Left lung (tissue), 10 donors: Measurements from ENCODE around the gene TRAF2. TPM values are rescaled to one million over a fixed set of nuclear protein-coding genes. Genes with fewer than 3 reads are reported as not detected.
"Not testable (repeated sequence)": the region's sequence is repeated elsewhere in the genome, so short reads cannot be mapped to it uniquely, and the experiment has no call there.

Source experiments
- ATAC-seq: fragments of 200-7000 bp; cut with Tn5 transposase; one replicate; pipeline ENCODE4 v1.9.1; 2020; ENCODE audit warnings: moderate library complexity
- DNase-seq, 4 donors: peaks; one replicate each; pipeline ENCODE4 v3.0.0-alpha.2; 2013 to 2020
- H3K27ac ChIP-seq, 2 donors: fragments of 200-600 bp; sonication (generic) in 1 of 2; one replicate each; pipeline versions ENCODE4 v1.5.0 to v1.8.0; 2020 to 2021
- H3K27me3 ChIP-seq, 2 donors: fragments of 200-600 bp; sonication (generic) in 1 of 2; one replicate each; pipeline versions ENCODE4 v1.5.0 to v1.8.0; 2020 to 2021
- H3K36me3 ChIP-seq, 2 donors: fragments of 200-600 bp; sonication (generic) in 1 of 2; one replicate each; pipeline versions ENCODE4 v1.5.0 to v1.8.0; 2020 to 2021
- H3K4me1 ChIP-seq, 2 donors: fragments of 200-600 bp; one replicate each; pipeline ENCODE4 v1.8.0; 2021
- H3K4me3 ChIP-seq, 2 donors: fragments of 200-600 bp; sonication (generic) in 1 of 2; one replicate each; pipeline versions ENCODE4 v1.5.0 to v1.8.0; 2020 to 2021; ENCODE audit warnings: mild to moderate bottlenecking in 1 of 2
- H3K9me3 ChIP-seq, 2 donors: fragments of 200-600 bp; sonication (generic) in 1 of 2; one replicate each; pipeline versions ENCODE4 v1.5.0 to v1.8.0; 2020 to 2021
- intact Hi-C, 2 donors: fragments of 100-400 bp; cut with DNase I; formaldehyde crosslinking; loops; one replicate each; pipeline versions ENCODE4 v1.11.2 to v1.14.2; 2022
- polyA plus RNA-seq, 6 donors: library from polyadenylated mRNA; unstranded; fragments of 120-200 nt; gene quantifications; one replicate each; pipeline ENCODE4 v1.2.1, GENCODE V29; 2013; ENCODE audit not compliant: insufficient read length in 6 of 6
- total RNA-seq, 2 donors: library from RNA; stranded (reverse); fragmentation: NEBNext Ultra II Directional; extraction: Animal tissue kit (Norgen Biotek cat#: 25700); gene quantifications; one replicate each; pipeline ENCODE4 v1.2.1, GENCODE V29; 2021
- TF ChIP-seq, protein P1 (sequence below), 2 donors: fragments of 200-600 bp; sonication (generic) in 1 of 2; IDR thresholded peaks; one replicate each; pipeline versions ENCODE4 v1.5.0 to v1.8.0; 2021; ENCODE audit warnings: antibody characterized with exemption in 2 of 2
- donor health status: DM: no; HTN: yes; CAD: no.
- donor health status: DM: no; HTN: no; CAD: no.

Gene TRAF2
- total and polyA plus RNA-seq, 8 donors = 12.4 to 22.4 (median 15.9) TPM

DNA sequence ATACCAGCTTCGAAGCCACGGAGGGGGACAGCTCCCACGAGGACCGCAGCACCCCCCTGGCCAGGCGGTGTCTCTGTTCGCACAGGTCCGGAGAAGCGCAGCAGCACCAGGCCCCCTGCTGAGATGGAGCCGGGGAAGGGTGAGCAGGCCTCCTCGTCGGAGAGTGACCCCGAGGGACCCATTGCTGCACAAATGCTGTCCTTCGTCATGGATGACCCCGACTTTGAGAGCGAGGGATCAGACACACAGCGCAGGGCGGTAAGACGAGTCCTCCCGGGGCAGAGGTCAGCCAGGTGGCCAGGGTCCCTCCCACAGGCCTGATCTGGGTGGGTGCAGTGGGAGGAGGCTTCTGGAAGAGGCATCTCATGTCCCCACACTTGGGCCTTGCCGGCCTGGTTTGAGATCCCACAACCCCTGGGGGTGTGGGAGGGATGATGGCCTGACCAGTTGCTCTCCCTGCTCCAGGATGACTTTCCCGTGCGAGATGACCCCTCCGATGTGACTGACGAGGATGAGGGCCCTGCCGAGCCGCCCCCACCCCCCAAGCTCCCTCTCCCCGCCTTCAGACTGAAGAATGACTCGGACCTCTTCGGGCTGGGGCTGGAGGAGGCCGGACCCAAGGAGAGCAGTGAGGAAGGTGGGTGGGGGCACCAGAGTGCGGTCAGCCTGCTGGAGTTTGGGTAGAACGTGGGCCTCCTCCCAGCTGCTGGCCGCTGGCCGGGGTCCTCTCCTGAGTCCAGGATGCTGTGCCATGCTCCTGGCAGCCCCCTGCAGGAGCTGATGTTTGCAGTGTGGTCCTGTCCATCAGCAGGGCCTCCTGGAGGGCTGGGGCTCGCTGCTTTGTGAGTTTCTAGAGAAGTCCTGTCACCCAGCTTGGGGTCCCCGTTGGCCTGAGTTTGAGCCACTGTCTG is 46.8 kb upstream of the TRAF2 start:
- ATAC-seq (no peak), DNase-seq (no peak)
- Histone ChIP-seq H3K9me3 (no peaks in the 10 kb centered on the region), H3K27me3 (peaks cover 12 to 21% of the 10 kb centered on the region in 2 donors), H3K36me3 (peaks cover 0 to 63% of the 10 kb centered on the region in 2 donors), H3K4me3 (no peak overlapping the region), H3K27ac (no peak overlapping the region), H3K4me1 (peaks cover 21 to 32% of the 10 kb centered on the region in 2 donors)
- TF ChIP-seq, protein P1, sequence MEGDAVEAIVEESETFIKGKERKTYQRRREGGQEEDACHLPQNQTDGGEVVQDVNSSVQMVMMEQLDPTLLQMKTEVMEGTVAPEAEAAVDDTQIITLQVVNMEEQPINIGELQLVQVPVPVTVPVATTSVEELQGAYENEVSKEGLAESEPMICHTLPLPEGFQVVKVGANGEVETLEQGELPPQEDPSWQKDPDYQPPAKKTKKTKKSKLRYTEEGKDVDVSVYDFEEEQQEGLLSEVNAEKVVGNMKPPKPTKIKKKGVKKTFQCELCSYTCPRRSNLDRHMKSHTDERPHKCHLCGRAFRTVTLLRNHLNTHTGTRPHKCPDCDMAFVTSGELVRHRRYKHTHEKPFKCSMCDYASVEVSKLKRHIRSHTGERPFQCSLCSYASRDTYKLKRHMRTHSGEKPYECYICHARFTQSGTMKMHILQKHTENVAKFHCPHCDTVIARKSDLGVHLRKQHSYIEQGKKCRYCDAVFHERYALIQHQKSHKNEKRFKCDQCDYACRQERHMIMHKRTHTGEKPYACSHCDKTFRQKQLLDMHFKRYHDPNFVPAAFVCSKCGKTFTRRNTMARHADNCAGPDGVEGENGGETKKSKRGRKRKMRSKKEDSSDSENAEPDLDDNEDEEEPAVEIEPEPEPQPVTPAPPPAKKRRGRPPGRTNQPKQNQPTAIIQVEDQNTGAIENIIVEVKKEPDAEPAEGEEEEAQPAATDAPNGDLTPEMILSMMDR (IDR thresholded peaks at IDR 0.05) = no peak
- intact Hi-C loops = no loop called here

DNA sequence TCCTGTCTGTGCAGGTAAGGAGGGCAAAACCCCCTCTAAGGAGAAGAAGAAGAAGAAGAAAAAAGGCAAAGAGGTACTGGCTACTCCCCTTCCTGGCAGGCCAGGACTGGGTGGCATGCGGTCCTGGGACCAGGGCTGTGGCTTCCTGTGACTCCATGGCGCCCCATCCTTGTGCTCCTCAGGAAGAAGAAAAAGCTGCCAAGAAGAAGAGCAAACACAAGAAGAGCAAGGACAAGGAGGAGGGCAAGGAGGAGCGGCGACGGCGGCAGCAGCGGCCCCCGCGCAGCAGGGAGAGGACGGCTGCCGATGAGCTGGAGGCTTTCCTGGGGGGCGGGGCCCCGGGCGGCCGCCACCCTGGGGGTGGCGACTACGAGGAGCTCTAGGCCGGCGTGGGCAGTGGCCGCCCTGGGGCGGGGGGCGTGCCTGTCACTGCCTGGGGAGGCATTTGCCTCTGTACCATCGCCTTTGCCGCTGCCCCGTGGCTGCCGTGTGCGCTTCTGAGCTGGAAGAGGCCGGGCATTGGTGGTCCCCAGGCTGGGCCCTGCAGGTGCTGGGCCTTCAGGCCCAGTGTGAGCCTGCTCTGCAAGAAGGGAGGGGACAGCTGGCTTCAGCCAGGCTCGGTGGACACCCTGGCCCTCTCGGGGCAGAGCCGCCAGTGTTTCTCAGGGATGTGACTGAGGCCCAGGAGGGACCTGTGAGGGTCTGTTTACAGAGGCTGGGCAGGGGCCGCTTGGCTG is 46.0 kb upstream of the TRAF2 start:
- no peak for DNase-seq
- H3K4me3 ChIP-seq = no peak overlapping the region
- TF ChIP-seq, protein P1 (IDR thresholded peaks at IDR 0.05) = no peak
- no peak overlapping the region for H3K27ac ChIP-seq
- peaks cover 0 to 58% of the 10 kb centered on the region in 2 donors for H3K36me3 ChIP-seq
- intact Hi-C loops = no loop called here
- H3K9me3 ChIP-seq = no peaks in the 10 kb centered on the region
- H3K4me1 ChIP-seq = peaks cover 21 to 32% of the 10 kb centered on the region in 2 donors
- ATAC-seq = no peak
- H3K27me3 ChIP-seq = peaks cover 16 to 28% of the 10 kb centered on the region in 2 donors

- H3K27ac ChIP-seq = no peak overlapping the region
- peaks cover 21 to 38% of the 10 kb centered on the region in 2 donors for H3K4me1 ChIP-seq
- H3K4me3 ChIP-seq = no peak overlapping the region
- H3K27me3 ChIP-seq = peaks cover 22 to 35% of the 10 kb centered on the region in 2 donors
- TF ChIP-seq, protein P1 (IDR thresholded peaks at IDR 0.05) = no peak
- intact Hi-C loops = no loop called here
- ATAC-seq (peak; percentile 33), DNase-seq (peak in 1 of 4 donors; percentile 62)
- no peaks in the 10 kb centered on the region for H3K9me3 ChIP-seq
- H3K36me3 ChIP-seq = peaks cover 0 to 50% of the 10 kb centered on the region in 2 donors
These were observed 45.3 kb upstream of the TRAF2 start for GRCh38 chr9:136840877-136841645.

DNA sequence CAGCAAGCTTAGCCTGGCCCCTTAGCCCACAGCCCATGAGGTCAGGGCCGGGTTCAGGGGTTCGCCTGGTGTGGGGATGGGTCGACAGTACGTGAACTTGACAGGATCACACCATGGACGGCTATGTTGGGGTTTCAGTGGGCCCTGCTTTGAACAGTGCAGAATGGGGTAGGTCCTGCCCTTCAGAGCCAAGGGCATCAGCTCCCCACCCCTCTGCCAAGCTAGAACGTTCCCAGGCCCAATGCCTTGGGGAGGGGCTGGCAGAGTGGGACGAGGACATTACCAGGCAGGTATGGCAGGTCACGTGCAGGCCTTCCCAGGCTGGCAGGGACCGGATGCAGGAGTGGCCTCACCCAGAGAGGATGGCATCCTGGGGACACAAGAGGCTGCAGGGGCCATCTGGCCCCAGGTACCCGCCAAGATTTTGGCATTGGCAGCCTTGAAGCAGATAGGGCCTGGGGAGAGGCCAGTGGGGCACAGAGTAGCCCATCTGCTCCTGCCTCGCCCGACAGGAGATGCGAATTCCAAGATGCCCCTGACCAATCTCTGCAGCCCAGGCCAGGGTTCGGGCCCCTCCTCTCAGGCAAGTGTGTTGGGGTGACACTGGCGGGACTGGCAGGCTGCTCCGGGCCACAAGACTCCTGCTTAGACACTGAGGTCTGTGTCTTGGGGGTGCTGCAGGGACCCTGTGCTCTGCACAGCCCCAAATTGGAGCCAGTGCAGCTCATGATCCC is 44.5 kb upstream of the TRAF2 start:
- peak; percentile 17 for ATAC-seq
- peaks cover 25 to 45% of the 10 kb centered on the region in 2 donors for H3K4me1 ChIP-seq
- H3K27me3 ChIP-seq = peaks cover 29 to 43% of the 10 kb centered on the region in 2 donors
- H3K27ac ChIP-seq, H3K9me3 ChIP-seq, intact Hi-C loops, DNase-seq: not testable (repeated sequence)
- H3K36me3 ChIP-seq = peaks cover 0 to 43% of the 10 kb centered on the region in 2 donors
- H3K4me3 ChIP-seq = peak overlapping the region in 1 of 2 donors; percentile 46
